HG03066 (cell line): Measurements from ENCODE around the gene ZNF653.

Experiments used
- ATAC-seq: cut with Tn5 transposase; IDR thresholded peaks from one replicate; pipeline ENCODE4 v1.9.1; 2021; ENCODE audit warnings: low read depth; ENCODE audit not compliant: unreplicated experiment

The ZNF653 gene, protein sequence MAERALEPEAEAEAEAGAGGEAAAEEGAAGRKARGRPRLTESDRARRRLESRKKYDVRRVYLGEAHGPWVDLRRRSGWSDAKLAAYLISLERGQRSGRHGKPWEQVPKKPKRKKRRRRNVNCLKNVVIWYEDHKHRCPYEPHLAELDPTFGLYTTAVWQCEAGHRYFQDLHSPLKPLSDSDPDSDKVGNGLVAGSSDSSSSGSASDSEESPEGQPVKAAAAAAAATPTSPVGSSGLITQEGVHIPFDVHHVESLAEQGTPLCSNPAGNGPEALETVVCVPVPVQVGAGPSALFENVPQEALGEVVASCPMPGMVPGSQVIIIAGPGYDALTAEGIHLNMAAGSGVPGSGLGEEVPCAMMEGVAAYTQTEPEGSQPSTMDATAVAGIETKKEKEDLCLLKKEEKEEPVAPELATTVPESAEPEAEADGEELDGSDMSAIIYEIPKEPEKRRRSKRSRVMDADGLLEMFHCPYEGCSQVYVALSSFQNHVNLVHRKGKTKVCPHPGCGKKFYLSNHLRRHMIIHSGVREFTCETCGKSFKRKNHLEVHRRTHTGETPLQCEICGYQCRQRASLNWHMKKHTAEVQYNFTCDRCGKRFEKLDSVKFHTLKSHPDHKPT

GRCh38 chr19:11505504-11506100 lies at the start of gene ZNF653:
Gene ZNF653, minus strand, starts transcription at chr19:11505839. Its CDS starts 53 bp downstream, at chr19:11505786.
- peak; percentile 52 for ATAC-seq

GRCh38 chr19:11555246-11555645 lies 49.6 kb upstream of the ZNF653 start:
- no peak for ATAC-seq

GRCh38 chr19:11554160-11554559 lies 48.5 kb upstream of the ZNF653 start:
- no peak for ATAC-seq

- ATAC-seq = no peak
Observed at GRCh38 chr19:11552666-11553372, 47.2 kb upstream of the ZNF653 start.

- no peak for ATAC-seq
Observed at GRCh38 chr19:11551603-11552235, 46.1 kb upstream of the ZNF653 start.

DNA sequence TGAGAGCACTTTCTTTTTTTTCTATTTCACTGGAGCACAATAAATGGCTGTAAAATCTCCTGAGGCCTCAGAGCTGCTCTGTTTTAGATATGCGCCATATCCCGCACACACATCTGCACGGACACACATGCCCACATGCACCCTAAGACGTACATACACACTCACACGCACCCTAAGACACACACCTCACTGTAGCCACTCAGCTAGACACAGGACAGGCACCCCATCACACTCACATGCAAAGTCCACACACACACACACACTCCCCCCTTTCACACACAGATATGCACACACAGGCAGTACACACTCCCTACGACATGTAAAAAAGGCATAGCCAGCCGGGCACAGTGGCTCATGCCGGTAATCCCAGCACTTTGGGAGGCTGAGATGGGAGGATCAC lies 44.6 kb upstream of the ZNF653 start:
- ATAC-seq = no peak

- no peak for ATAC-seq
Observed at GRCh38 chr19:11549386-11549953, 43.8 kb upstream of the ZNF653 start.

- no peak for ATAC-seq
Observed at GRCh38 chr19:11547929-11548700, 42.5 kb upstream of the ZNF653 start.

GRCh38 chr19:11541238-11541637 lies 35.6 kb upstream of the ZNF653 start:
- no peak for ATAC-seq

- ATAC-seq = no peak
Observed at GRCh38 chr19:11540645-11541044, 35.0 kb upstream of the ZNF653 start.

DNA sequence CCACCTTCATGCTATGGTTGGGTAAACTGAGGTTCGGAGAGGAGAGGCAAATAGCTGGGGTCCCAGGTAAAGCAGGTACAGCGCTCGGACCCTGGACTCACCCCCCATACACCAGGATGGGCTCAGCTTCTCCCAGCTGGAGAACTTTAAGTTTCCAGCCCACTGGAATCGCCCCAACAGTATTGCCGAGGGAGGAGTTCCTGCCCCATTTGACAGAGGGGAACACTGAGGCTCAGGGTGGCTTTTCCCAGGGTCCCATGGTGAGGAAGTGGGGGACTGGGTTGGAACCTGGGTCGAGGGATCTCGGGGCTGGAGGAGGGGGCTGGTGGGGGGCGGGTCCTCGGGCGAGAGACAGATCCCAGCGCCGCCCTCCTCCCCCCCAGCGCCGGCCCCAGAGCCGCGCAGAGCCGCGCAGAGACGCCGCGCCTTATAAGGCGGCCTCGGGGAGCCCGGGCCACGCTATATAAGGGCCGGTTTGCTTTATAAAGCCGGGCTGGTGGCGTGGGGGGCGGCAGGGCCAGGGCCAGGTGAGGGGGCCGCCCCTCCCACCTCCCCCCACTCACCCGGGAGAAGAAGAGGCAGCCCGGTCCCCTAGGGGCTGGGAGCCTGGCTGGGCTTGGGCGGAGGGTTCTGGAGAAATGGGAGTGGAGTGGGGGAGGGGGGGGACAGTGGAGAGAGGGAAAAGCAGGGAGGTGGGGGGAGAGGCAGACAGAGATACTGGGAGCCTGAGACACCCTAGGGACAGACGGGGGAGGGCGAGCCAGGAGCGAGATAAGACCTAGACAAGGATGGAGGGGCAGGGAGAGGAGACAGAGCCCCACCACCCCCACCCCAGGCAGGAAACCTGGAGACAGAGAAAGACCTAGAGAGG lies 34.1 kb upstream of the ZNF653 start:
- no peak for ATAC-seq

DNA sequence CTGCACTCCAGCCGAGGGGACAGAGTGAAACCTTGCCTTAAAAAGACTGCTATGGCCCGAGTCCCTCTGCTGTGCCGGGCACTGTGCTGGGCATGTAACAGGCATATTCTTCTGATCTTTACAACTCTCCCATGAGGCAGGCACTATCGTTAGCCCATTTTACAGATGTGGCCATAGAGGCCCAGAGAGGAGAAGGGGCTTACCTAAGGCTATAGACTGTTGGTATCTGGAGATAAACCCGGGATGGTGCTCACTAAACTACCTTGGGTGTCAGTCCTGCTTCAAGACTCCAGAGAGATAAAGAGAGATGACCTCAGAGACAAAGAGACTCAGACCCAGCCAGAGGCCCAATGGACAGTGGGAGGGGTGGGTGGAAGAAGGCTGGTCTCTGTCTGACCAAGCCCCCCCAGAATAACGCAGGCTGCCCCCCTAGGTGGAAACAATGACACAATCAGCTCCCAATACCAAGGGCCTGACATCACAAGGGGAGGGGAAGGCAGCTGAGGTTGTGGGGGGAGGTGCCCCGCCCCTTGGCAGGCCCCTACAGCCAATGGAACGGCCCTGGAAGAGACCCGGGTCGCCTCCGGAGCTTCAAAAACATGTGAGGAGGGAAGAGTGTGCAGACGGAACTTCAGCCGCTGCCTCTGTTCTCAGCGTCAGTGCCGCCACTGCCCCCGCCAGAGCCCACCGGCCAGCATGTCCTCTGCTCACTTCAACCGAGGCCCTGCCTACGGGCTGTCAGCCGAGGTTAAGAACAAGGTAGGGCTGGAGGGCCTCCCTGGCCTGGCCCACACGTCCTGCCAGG lies 32.8 kb upstream of the ZNF653 start, which contains the start of gene CNN1:
Gene CNN1 (plus strand): TSS at position 620 of the 805 bp plus-strand sequence. CDS start 77 bp downstream, at position 697.
- ATAC-seq = no peak

GRCh38 chr19:11535792-11536595 lies 30.4 kb upstream of the ZNF653 start:
- no peak for ATAC-seq

DNA sequence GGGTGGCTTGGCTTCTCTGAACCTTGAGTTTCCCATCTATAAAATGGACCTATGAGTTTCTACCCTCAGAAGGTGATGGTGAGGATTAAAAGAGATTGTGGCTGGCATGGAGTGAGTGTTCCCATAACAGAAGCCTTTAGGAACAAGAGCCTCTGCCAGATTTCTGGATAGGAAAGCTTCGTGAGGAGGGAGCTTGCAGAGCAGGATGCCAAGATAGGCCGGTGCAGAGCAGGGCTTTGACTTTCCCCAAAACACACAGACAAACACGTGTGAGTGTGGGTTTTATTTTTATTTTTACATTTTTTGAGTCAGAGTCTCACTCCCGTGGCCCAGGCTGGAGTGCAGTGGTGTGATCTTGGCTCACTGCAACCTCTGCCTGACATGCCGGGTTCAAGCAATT lies 29.3 kb upstream of the ZNF653 start:
- no peak for ATAC-seq

- ATAC-seq = no peak
Observed at GRCh38 chr19:11534538-11534937, 28.9 kb upstream of the ZNF653 start.

DNA sequence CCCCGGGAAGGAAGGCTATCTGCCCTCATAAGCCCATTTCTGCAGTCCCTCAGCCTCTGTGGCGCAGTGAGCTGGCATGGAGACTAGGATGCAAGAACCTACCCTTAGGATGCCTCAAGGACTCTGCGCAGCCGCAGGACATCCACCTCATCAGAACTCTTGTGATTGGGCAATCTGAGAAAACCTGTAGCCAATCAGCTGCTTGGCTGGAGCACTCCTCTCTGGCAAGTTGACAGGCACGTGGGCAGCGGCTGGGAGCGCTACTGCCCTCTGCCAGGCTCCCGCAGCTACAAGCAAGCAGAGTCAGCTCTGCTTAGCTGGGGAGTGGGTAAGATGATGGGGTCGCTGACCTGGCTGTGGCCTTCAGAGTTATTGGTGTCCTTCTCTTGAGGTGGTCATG lies 24.8 kb upstream of the ZNF653 start:
- ATAC-seq = no peak
